ENCODE data around the gene GLRX5.

DNA sequence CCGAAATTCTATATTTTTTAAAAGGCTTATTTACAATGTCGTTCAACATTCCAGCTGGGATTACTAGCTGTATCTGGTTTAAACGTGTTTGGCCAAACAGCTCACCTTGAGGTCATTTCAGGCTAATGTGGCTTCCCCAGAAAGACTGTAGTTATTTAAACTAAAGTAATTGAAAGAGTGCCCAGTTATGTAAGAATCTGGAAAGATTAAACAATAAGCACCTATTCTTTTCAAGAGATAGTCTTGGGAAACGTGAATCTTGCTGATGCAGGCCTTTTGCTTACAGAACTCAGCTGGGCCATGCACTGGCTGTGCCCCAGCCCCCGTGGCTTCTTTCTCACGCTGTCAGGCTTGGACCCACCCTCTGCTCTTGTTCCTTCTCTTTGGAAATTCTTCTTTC is 24.4 kb downstream of the GLRX5 start:
- TF ChIP-seq, protein P1, sequence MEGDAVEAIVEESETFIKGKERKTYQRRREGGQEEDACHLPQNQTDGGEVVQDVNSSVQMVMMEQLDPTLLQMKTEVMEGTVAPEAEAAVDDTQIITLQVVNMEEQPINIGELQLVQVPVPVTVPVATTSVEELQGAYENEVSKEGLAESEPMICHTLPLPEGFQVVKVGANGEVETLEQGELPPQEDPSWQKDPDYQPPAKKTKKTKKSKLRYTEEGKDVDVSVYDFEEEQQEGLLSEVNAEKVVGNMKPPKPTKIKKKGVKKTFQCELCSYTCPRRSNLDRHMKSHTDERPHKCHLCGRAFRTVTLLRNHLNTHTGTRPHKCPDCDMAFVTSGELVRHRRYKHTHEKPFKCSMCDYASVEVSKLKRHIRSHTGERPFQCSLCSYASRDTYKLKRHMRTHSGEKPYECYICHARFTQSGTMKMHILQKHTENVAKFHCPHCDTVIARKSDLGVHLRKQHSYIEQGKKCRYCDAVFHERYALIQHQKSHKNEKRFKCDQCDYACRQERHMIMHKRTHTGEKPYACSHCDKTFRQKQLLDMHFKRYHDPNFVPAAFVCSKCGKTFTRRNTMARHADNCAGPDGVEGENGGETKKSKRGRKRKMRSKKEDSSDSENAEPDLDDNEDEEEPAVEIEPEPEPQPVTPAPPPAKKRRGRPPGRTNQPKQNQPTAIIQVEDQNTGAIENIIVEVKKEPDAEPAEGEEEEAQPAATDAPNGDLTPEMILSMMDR (IDR thresholded peaks at IDR 0.05) = no peak
- TF ChIP-seq EZH2phosphoT487 (IDR thresholded peaks at IDR 0.05) = no peak

All from neural progenitor cell (in vitro differentiated cells).